Astrocyte of the spinal cord (primary cell): Measurements from ENCODE around the gene ADAT3.
"Not testable (repeated sequence)": the region's sequence is repeated elsewhere in the genome, so short reads cannot be mapped to it uniquely, and the experiment has no call there.

ENCODE experiments used
- DNase-seq: peaks from one replicate; pipeline ENCODE4 v3.0.0; 2011; ENCODE audit warnings: low read depth, low spot score
- H3K4me3 ChIP-seq: 2 replicates; pipeline ENCODE4 v1.5.1; 2011; ENCODE audit warnings: low read depth, mild to moderate bottlenecking, low read length, moderate library complexity
- CTCF ChIP-seq: IDR thresholded peaks from 2 replicates; pipeline ENCODE4 v1.5.1; 2012; ENCODE audit warnings: low read depth, mild to moderate bottlenecking, low read length, inconsistent platforms
- in situ Hi-C: cut with HindIII; loops from 2 replicates; pipeline ENCODE4 v1.10.0; 2017; ENCODE audit warnings: low sequenced_read_pairs

Gene ADAT3

GRCh38 chr19:1875646-1876495, 29.3 kb upstream of the ADAT3 start:
- peak; percentile 87 for DNase-seq
- TF ChIP-seq CTCF = no peak
- in situ Hi-C loops = no loop called here
- H3K4me3 ChIP-seq = peak overlapping the region; percentile 86

DNA sequence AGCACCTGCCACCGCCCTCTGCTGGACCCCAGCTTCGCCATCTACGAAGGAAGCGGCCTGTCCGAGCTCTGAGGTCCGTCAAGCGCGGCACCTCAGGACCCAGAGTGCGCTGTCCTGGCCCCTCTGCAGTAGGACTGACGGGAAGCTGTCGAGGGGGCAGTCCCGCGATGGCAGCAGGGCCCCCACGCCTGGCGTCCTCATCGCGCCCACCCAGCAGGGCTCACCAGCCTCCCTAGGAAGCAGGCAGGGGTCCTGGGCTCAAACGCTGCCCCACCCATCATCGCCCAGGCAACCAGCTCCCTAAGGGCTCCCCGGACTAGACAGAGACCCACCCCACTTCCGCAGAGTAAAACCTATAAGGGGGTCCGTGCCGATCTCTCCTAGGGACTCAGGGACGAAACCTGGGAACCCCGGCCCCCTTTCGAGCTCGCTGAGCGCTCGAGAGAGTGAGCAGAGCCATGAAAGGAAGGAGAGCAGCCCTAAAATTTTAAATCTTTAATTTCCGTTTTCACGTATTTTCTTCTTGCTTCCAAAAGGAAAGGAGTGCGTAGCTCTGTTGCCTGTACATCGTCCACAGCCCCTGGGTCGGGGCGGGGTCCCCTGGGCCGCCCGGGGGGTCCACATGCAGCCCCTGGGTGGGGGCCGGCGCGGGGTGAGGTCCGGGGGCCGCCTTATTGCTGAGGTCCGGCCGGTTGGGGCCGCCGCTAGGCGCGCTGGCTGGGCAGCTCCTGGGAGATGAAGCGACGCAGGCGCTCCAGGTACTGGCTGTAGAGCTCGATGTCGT, 28.5 kb upstream of the ADAT3 start:
- DNase-seq, in situ Hi-C loops: not testable (repeated sequence)
- H3K4me3 ChIP-seq = peak overlapping the region; percentile 86

- in situ Hi-C loops, H3K4me3 ChIP-seq, DNase-seq: not testable (repeated sequence)
These were observed 27.9 kb upstream of the ADAT3 start for GRCh38 chr19:1877280-1877660.

DNA sequence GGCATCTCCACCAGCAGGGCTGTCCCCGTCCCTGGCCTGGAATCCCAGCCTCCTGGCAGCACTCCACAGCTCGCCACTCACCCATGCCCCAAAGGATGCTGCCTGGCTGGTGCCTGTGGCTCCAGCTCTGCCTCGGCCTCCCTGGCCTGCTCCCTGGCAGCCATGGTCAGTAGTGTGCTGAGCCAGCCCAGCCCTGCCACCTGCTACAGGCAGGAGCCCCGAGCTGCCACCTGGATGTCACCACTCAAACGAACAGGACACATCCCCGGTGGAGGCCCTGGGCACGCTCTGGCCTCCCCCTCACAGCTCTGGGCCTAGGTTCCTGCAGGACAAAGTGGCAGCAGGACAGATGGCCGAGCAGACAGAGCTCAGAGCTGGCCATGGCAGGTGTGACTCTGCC, 26.6 kb upstream of the ADAT3 start:
- H3K4me3 ChIP-seq, in situ Hi-C loops, DNase-seq: not testable (repeated sequence)

- in situ Hi-C loops, H3K4me3 ChIP-seq, DNase-seq: not testable (repeated sequence)
These were observed 25.2 kb upstream of the ADAT3 start for GRCh38 chr19:1879982-1880381.

DNA sequence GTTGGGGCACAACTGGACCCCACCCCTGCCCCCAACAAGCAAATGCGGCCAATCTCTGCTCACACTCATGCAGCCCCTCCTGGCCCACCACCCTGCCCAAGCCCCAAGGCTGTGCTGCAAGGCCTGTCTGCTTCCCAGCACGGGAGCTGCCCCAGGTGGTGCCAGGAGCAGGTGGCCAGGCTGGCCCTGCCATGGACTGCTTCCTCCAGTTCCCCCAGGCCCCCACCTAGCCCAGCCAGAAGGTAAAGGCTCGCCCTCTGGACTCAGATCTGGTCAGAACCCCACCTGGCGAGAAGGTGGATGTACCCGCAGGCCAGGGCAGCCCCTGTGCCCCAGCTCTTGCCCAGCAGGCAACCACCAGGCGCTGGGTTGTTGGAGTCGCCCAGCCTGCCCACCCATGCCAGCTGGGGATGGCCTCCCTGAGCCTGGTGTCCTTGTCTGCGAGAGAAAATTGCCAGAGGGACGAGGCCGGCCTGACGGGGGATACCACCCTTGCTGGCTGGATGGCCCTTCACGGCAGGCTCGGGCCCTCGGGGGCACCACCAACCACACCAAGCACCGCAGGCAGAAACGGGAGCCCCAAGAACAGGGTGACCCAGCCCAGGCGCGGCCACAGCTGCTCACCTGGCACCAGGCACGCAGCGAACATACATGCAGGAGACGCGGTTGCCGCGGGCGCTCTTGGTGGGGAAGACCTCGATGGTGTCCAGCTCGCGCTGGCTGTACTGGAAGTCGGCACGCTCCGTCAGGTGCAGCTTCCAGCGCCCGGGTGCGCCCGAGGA, 24.4 kb upstream of the ADAT3 start:
- no peak for TF ChIP-seq CTCF
- in situ Hi-C loops = no loop called here
- no peak for DNase-seq
- no peak overlapping the region for H3K4me3 ChIP-seq

GRCh38 chr19:1881393-1882088, 23.7 kb upstream of the ADAT3 start:
- H3K4me3 ChIP-seq, in situ Hi-C loops, DNase-seq: not testable (repeated sequence)

DNA sequence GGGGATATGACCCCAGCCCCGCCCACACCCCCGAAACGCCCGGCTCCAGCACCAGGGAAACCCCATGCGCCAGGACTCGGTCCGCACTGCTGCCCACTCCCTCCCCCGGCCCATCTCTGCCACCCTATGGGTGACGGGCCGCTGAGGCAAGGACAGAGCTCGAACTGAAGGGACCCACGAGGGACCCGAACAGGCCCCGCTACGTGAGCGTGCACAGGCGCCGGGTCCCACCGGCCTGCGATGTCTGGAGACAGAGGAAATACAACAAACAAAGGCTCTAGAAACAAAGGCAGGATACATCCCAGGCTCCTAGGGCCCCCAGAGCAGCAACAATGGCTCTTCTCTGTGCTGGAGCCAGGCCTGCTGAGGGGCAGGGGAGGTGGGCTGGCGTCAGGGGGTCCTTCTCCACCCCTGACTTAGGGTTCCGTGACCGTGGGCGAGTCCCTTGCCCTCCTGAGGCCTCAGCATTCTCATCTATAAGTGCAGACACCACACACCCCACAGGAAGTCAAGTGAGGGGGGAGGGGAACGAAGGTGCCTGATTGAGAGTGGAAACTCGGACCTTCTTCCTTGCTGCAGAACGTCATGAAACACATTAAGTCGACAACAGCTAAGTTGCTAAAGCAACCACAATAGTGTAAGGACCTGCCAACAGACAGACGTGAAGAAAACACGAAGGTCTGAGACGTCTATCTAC, 23.0 kb upstream of the ADAT3 start:
- TF ChIP-seq CTCF = no peak
- DNase-seq = no peak
- no peak overlapping the region for H3K4me3 ChIP-seq
- in situ Hi-C loops = no loop called here
